ENCODE results near the gene RRM1.
A peak's percentile ranks its signal among the peaks of the same experiment; 100 is the strongest.

Gene RRM1

DNA sequence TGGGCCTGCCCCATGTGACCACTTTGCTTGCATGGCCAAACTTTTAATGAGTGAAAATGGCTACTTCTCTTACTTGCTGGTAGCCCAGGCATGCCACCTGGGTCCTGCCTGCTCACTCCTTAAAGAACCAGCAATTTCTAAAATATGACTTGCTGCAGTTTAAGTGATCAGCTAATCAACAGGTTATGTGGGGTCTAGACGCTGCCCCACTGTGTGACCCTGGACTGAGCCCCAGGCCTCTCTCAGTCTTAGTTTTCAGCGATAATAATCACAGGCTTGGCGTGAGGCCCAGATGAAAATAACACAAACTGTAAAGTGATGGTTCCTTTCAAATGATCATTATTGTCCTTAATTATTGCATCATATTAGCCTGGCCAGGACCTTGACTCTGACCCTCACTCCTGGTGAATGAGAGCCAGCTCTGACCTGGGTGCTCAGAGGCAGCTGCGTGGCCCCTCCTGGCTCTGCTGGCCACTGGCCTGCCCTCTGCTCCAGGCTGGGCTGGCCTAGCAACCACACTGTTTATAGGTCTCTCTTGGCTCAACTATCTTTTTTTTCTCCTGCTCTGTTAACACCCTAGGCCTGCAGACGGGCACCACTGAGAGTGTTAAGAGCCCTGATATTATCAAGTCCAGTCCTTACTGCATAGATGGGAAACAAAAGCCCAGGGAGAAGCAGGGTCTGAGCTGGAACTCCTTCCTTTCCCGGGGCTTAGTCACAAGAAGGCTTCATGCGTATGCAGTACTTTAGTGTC is 89.7 kb downstream of the RRM1 start:
- no peak overlapping the region for H3K4me3 ChIP-seq (ENCODE audit: low read depth, low read length)
- TF ChIP-seq, protein P1, sequence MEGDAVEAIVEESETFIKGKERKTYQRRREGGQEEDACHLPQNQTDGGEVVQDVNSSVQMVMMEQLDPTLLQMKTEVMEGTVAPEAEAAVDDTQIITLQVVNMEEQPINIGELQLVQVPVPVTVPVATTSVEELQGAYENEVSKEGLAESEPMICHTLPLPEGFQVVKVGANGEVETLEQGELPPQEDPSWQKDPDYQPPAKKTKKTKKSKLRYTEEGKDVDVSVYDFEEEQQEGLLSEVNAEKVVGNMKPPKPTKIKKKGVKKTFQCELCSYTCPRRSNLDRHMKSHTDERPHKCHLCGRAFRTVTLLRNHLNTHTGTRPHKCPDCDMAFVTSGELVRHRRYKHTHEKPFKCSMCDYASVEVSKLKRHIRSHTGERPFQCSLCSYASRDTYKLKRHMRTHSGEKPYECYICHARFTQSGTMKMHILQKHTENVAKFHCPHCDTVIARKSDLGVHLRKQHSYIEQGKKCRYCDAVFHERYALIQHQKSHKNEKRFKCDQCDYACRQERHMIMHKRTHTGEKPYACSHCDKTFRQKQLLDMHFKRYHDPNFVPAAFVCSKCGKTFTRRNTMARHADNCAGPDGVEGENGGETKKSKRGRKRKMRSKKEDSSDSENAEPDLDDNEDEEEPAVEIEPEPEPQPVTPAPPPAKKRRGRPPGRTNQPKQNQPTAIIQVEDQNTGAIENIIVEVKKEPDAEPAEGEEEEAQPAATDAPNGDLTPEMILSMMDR (IDR thresholded peaks at IDR 0.05; ENCODE audit: insufficient read depth, low read depth, low read length, missing control alignments) = no peak
- DNase-seq (ENCODE audit: low read depth) = no peak

DNA sequence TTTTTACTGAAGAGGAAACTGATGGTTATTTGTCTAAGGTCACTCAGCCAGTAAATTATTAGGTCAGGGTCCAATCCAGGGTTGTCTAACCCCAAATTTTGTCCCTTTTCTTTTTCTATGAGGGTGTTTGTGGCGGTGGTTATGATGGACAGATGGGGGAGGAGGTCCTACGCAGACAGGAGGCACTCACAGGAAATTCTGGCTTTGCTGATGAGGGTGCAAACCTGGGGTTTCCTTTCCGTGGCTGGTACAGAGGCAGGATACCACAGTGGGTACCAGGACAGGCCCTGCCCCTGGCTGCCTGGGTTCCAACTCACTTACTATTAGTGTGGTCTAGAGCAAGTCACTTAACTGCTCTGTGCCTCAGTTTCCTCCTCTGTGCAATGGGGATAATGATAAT is 91.0 kb downstream of the RRM1 start:
- no peak overlapping the region for H3K4me3 ChIP-seq (ENCODE audit: low read depth, low read length)
- TF ChIP-seq, protein P1 (IDR thresholded peaks at IDR 0.05; ENCODE audit: insufficient read depth, low read depth, low read length, missing control alignments) = no peak
- DNase-seq (ENCODE audit: low read depth) = no peak

DNA sequence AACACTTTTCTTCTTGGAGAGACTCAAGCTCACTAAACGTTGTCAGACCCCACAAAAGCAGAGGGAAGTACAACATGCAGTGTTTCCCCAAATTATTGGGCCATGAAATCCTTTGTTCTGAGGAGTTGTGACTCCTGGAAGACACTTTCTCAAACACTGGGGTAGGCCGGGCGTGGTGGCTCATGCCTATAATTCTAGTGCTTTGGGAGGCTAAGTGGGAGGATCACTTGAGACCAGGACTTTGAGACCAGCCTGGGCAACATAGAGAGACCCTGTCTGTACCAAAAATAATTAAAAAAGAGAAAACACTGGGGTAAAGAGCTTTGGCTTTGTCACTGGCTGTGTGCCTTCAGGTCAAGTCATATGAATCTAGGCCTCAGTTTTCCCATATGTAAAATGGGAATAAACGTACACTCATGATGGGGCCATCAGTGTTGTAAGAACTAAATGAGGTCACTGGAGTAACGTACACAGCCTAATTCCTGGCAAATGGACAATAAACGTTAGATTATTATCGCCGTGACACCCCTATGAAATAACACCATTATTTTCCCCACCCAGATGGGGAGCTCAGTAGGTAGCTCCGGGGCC is 92.0 kb downstream of the RRM1 start:
- H3K4me3 ChIP-seq (ENCODE audit: low read depth, low read length) = no peak overlapping the region
- TF ChIP-seq, protein P1 (IDR thresholded peaks at IDR 0.05; ENCODE audit: insufficient read depth, low read depth, low read length, missing control alignments) = no peak
- DNase-seq (ENCODE audit: low read depth) = no peak

DNA sequence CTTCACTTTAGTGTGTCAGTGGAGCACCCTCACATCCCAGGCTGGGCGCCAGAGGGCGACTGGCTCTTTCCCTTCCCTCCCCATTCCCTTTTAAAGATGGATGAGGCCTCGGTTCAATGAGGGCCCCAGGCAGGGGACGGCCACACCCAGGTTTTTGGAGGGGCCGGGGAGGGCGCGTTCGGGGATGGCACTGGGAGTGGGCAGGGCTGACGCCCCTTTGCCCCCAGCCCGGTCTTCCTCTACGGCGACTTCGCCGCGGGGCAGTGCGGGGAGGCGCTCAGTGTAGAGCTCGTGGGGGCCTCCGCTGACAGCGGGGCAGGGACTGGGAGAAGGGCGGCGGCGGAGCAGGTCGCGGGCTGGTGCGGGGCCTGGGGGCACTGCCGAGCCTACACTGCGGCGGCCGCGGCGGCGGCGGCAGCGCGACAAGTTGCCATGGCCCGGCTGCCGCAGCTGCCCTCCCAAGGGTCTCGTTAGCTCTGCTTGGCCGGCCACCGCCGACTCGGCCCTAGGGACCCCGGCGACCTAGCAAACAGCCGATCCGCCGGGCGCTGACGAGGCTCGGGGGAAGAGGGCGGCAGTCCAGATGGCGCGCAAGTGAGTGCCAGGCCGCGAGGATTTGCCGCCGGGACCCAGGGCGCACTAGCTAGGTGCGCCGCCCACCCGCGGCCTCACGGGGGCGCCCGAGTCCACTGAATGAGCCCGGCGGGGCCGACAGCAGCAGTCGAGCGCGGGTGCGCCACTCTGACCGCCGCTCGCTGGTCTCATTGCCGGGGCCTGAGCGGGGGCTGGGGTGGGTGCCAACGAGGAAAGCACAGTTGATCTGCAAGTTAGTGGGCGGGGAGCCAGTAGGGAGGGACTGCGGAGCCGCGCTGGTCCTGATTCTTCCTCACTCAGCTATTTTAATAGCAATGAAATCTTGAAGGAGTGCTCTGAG is 92.7 kb downstream of the RRM1 start:
- TF ChIP-seq, protein P1 (IDR thresholded peaks at IDR 0.05; ENCODE audit: insufficient read depth, low read depth, low read length, missing control alignments) = peak; percentile 92
- peak; percentile 77 for DNase-seq (ENCODE audit: low read depth)
- H3K4me3 ChIP-seq (ENCODE audit: low read depth, low read length) = peak overlapping the region; percentile 35
